Neural crest cell (in vitro differentiated cells): ENCODE data around the gene SQSTM1. TPM values are rescaled to one million over a fixed set of nuclear protein-coding genes. Genes with fewer than 3 reads are reported as not detected.

Experiments used
- DNase-seq: peaks from one replicate; pipeline ENCODE4 v3.0.0; 2021; ENCODE audit warnings: low read depth, mixed read lengths, low spot score
- H3K27ac Mint-ChIP-seq: one replicate; pipeline ENCODE4 v1.8.0; 2021; ENCODE audit warnings: mild to moderate bottlenecking, mixed read lengths; ENCODE audit not compliant: unreplicated experiment
- H3K27me3 Mint-ChIP-seq: 2 replicates; pipeline ENCODE4 v1.8.0; 2021; ENCODE audit warnings: low read depth, mild to moderate bottlenecking, mixed read lengths
- H3K36me3 Mint-ChIP-seq: 2 replicates; pipeline ENCODE4 v1.8.0; 2021; ENCODE audit warnings: low read depth, mild to moderate bottlenecking, mixed read lengths
- H3K4me1 Mint-ChIP-seq: 2 replicates; pipeline ENCODE4 v1.8.0; 2021; ENCODE audit warnings: mixed read lengths
- H3K4me3 Mint-ChIP-seq: one replicate; pipeline ENCODE4 v1.8.0; 2021; ENCODE audit warnings: mild to moderate bottlenecking, mixed read lengths
- H3K9me3 Mint-ChIP-seq: 2 replicates; pipeline ENCODE4 v1.8.0; 2021; ENCODE audit warnings: mixed read lengths
- CTCF ChIP-seq: fragments of 200-600 bp; sonication (generic); conservative IDR thresholded peaks from 2 replicates; pipeline ENCODE4 v1.5.0; 2021; ENCODE audit warnings: antibody characterized with exemption, mild to moderate bottlenecking
- total RNA-seq: library from RNA; stranded (reverse); gene quantifications from 2 replicates; pipeline ENCODE4 v1.2.1, GENCODE V29; 2021

Gene SQSTM1
- total RNA-seq, 1 donor from 2014 or later = 69.5 TPM

GRCh38 chr5:179876610-179876952, 55.9 kb downstream of the SQSTM1 start:
- Mint-ChIP-seq H3K9me3 (no peaks in the 10 kb centered on the region), H3K4me3 (no peak overlapping the region), H3K27me3 (no peaks in the 10 kb centered on the region), H3K4me1 (no peaks in the 10 kb centered on the region), H3K36me3 (peaks cover 11% of the 10 kb centered on the region), H3K27ac (no peak overlapping the region)
- DNase-seq = no peak
- TF ChIP-seq CTCF = no peak

GRCh38 chr5:179878222-179879002, 57.7 kb downstream of the SQSTM1 start:
- TF ChIP-seq CTCF = no peak
- no peak overlapping the region for H3K4me3 Mint-ChIP-seq
- no peaks in the 10 kb centered on the region for H3K4me1 Mint-ChIP-seq
- no peaks in the 10 kb centered on the region for H3K27me3 Mint-ChIP-seq
- peaks cover 6% of the 10 kb centered on the region for H3K9me3 Mint-ChIP-seq
- no peak for DNase-seq
- no peak overlapping the region for H3K27ac Mint-ChIP-seq
- peaks cover 22% of the 10 kb centered on the region for H3K36me3 Mint-ChIP-seq

- peaks cover 30% of the 10 kb centered on the region for H3K36me3 Mint-ChIP-seq
- no peak overlapping the region for H3K27ac Mint-ChIP-seq
- H3K4me1 Mint-ChIP-seq = no peaks in the 10 kb centered on the region
- no peak for TF ChIP-seq CTCF
- no peak for DNase-seq
- peaks cover 10% of the 10 kb centered on the region for H3K9me3 Mint-ChIP-seq
- no peak overlapping the region for H3K4me3 Mint-ChIP-seq
- H3K27me3 Mint-ChIP-seq = no peaks in the 10 kb centered on the region
Observed at GRCh38 chr5:179879003-179879689, 58.4 kb downstream of the SQSTM1 start.

- H3K27me3 Mint-ChIP-seq = no peaks in the 10 kb centered on the region
- peaks cover 35% of the 10 kb centered on the region for H3K36me3 Mint-ChIP-seq
- H3K9me3 Mint-ChIP-seq = peaks cover 13% of the 10 kb centered on the region
- TF ChIP-seq CTCF = no peak
- H3K27ac Mint-ChIP-seq = no peak overlapping the region
- no peak for DNase-seq
- H3K4me1 Mint-ChIP-seq = no peaks in the 10 kb centered on the region
- no peak overlapping the region for H3K4me3 Mint-ChIP-seq
Observed at GRCh38 chr5:179879690-179880010, 58.9 kb downstream of the SQSTM1 start.

- peaks cover 39% of the 10 kb centered on the region for H3K36me3 Mint-ChIP-seq
- no peak overlapping the region for H3K4me3 Mint-ChIP-seq
- H3K27me3 Mint-ChIP-seq = no peaks in the 10 kb centered on the region
- no peaks in the 10 kb centered on the region for H3K4me1 Mint-ChIP-seq
- TF ChIP-seq CTCF = no peak
- no peak for DNase-seq
- peaks cover 17% of the 10 kb centered on the region for H3K9me3 Mint-ChIP-seq
- no peak overlapping the region for H3K27ac Mint-ChIP-seq
Observed at GRCh38 chr5:179880066-179880650, 59.5 kb downstream of the SQSTM1 start.
